Ovary (tissue), 3 donors: ENCODE data around the gene RHBDL1.

Experiments
- EP300 ChIP-seq: sonication (generic); formaldehyde crosslinking; IDR thresholded peaks from one replicate; pipeline ENCODE4 v1.6.1; 2017; ENCODE audit warnings: antibody characterized with exemption
- POLR2A ChIP-seq: fragments of 450-650 bp; IDR thresholded peaks from one replicate; pipeline ENCODE4 v1.6.1; 2017; ENCODE audit warnings: antibody characterized with exemption, mild to moderate bottlenecking, moderate library complexity
- TF ChIP-seq, protein P1 (sequence below), 3 donors: fragments of 450-650 bp in 2 of 3; fragments of 200-600 bp in 1 of 3; IDR thresholded peaks; one replicate each; pipeline versions ENCODE4 v1.5.1 to v1.8.0; 2016 to 2022; ENCODE audit warnings: antibody characterized with exemption in 3 of 3, mild to moderate bottlenecking in 1 of 3
- donor health status: DM: no; HTN: no; CAD: no.

DNA sequence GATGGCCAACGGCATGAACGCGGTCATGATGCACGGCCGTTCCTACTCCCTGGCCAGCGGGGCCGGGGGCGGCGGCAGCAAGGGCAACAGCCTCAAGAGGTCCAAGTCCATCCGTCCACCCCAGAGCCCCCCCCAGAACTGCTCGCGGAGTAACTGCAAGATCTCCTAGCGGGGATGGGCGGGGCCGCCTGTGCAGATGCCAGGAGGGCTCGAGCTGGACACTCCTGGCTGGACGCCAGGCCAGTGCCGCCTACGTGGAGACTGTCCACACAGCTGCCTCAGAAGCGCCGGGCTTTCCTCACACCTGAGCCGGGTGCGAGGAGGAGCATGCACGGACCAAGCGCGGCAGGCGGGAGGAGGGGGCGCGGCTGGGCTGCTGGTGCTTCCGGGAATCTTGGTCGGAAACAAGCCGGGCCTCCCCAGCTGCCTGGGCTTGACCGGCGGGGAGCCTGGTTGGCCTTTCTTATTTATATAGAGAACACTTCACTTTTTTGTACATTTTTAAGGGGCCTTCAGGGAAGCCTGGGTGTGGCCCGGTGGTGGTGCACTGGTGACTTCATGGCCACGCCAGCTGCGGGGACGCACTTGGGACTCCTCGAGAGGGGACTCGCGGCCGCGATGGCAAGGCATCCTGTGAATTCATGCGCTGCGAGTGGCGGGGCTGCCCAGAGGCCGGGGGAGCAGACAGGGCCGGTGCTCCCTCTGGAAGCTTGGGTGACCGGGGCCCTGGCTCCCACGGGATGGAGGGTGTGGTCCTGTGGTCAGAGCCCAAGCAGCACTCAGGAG lies 47.8 kb upstream of the RHBDL1 start:
- TF ChIP-seq, protein P1, sequence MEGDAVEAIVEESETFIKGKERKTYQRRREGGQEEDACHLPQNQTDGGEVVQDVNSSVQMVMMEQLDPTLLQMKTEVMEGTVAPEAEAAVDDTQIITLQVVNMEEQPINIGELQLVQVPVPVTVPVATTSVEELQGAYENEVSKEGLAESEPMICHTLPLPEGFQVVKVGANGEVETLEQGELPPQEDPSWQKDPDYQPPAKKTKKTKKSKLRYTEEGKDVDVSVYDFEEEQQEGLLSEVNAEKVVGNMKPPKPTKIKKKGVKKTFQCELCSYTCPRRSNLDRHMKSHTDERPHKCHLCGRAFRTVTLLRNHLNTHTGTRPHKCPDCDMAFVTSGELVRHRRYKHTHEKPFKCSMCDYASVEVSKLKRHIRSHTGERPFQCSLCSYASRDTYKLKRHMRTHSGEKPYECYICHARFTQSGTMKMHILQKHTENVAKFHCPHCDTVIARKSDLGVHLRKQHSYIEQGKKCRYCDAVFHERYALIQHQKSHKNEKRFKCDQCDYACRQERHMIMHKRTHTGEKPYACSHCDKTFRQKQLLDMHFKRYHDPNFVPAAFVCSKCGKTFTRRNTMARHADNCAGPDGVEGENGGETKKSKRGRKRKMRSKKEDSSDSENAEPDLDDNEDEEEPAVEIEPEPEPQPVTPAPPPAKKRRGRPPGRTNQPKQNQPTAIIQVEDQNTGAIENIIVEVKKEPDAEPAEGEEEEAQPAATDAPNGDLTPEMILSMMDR (IDR thresholded peaks at IDR 0.05) = no peak
- TF ChIP-seq POLR2A = no peak
- no peak for TF ChIP-seq EP300
